ENCODE results near the gene PON3. TPM values are rescaled to one million over a fixed set of nuclear protein-coding genes. Genes with fewer than 3 reads are reported as not detected.

PON3 gene
- total and polyA plus RNA-seq, 2 of the 13 experiments (the other 11 are each of a cell fraction or from before 2014, with no cell fraction given) = 23.6 to 37.8 TPM

DNA sequence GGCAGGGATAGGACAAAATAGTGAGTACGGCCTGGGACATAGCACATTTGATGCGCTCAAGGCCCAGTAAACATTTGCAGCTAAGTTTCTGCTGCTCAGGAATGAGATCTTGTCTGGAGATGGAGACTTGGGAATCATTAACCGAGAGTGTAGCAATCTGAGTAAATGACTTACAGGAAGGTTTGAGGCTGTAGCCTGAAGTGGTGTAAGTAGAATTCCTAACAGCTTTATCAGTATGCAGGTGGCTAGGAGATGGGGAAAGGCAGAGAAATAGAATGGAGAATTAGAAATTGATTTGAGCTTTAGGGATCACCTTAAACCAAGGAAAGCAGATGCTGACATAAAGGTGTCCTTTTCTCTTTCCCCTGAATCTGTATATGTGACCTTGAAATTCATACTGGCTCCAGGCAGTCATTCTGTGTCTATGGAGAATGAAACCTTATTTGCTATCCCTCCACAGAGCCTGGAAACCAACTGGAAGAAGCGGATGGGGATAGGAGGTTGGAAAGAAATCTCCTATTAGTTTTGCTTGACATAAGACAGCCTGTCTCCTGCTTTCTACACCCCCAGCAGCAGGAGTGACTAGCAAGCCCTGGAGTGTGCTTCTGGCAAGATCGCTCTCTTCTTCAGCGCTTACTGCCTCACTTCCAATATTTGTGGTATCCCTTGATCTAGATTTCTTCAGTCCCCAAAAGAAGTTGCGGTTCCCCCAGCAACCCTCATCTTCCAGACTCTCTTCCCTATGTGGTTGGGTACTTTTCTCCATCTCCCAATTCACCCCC is 45.1 kb upstream of the PON3 start (continued):
- TF ChIP-seq, protein P1, sequence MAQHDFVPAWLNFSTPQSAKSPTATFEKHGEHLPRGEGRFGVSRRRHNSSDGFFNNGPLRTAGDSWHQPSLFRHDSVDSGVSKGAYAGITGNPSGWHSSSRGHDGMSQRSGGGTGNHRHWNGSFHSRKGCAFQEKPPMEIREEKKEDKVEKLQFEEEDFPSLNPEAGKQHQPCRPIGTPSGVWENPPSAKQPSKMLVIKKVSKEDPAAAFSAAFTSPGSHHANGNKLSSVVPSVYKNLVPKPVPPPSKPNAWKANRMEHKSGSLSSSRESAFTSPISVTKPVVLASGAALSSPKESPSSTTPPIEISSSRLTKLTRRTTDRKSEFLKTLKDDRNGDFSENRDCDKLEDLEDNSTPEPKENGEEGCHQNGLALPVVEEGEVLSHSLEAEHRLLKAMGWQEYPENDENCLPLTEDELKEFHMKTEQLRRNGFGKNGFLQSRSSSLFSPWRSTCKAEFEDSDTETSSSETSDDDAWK (CRISPR knock-in tag; IDR thresholded peaks at IDR 0.05) = no peak
- TF ChIP-seq, protein P2, sequence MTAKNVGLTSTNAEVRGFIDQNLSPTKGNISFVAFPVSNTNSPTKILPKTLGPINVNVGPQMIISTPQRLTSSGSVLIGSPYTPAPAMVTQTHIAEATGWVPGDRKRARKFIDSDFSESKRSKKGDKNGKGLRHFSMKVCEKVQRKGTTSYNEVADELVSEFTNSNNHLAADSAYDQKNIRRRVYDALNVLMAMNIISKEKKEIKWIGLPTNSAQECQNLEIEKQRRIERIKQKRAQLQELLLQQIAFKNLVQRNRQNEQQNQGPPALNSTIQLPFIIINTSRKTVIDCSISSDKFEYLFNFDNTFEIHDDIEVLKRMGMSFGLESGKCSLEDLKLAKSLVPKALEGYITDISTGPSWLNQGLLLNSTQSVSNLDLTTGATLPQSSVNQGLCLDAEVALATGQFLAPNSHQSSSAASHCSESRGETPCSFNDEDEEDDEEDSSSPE (CRISPR knock-in tag; IDR thresholded peaks at IDR 0.05) = no peak
- TF ChIP-seq ZFY (CRISPR knock-in tag; IDR thresholded peaks at IDR 0.05) = peak; percentile 47; the same call in 1 of the 2 replicates
- TF ChIP-seq NFKBIZ (CRISPR knock-in tag; IDR thresholded peaks at IDR 0.05) = no peak
- TF ChIP-seq ZNF605 (CRISPR knock-in tag; IDR thresholded peaks at IDR 0.05) = no peak
- TF ChIP-seq, protein P3, sequence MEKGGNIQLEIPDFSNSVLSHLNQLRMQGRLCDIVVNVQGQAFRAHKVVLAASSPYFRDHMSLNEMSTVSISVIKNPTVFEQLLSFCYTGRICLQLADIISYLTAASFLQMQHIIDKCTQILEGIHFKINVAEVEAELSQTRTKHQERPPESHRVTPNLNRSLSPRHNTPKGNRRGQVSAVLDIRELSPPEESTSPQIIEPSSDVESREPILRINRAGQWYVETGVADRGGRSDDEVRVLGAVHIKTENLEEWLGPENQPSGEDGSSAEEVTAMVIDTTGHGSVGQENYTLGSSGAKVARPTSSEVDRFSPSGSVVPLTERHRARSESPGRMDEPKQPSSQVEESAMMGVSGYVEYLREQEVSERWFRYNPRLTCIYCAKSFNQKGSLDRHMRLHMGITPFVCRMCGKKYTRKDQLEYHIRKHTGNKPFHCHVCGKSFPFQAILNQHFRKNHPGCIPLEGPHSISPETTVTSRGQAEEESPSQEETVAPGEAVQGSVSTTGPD (CRISPR knock-in tag; IDR thresholded peaks at IDR 0.05) = no peak
- TF ChIP-seq ZSCAN31 (CRISPR knock-in tag; IDR thresholded peaks at IDR 0.05; ENCODE audit: low read depth) = no peak
- no peak for TF ChIP-seq BHLHE40 (IDR thresholded peaks at IDR 0.05; ENCODE audit: low read length)
- no peak for TF ChIP-seq MZF1 (CRISPR knock-in tag; IDR thresholded peaks at IDR 0.05; ENCODE audit: borderline replicate concordance)
- no peak for TF ChIP-seq HOXA9 (CRISPR knock-in tag; IDR thresholded peaks at IDR 0.05; ENCODE audit: borderline replicate concordance)
- no peak for TF ChIP-seq MEIS1 (CRISPR knock-in tag; IDR thresholded peaks at IDR 0.05; ENCODE audit: borderline replicate concordance)
- TF ChIP-seq, protein P4, sequence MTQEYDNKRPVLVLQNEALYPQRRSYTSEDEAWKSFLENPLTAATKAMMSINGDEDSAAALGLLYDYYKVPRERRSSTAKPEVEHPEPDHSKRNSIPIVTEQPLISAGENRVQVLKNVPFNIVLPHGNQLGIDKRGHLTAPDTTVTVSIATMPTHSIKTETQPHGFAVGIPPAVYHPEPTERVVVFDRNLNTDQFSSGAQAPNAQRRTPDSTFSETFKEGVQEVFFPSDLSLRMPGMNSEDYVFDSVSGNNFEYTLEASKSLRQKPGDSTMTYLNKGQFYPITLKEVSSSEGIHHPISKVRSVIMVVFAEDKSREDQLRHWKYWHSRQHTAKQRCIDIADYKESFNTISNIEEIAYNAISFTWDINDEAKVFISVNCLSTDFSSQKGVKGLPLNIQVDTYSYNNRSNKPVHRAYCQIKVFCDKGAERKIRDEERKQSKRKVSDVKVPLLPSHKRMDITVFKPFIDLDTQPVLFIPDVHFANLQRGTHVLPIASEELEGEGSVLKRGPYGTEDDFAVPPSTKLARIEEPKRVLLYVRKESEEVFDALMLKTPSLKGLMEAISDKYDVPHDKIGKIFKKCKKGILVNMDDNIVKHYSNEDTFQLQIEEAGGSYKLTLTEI (CRISPR knock-in tag; conservative IDR thresholded peaks at IDR 0.05) = no peak
- no peak for TF ChIP-seq ETS1 (CRISPR knock-in tag; IDR thresholded peaks at IDR 0.05)
- no peak for TF ChIP-seq HINFP (CRISPR knock-in tag; IDR thresholded peaks at IDR 0.05; ENCODE audit: low read depth)
- no peak for TF ChIP-seq FOXM1 (CRISPR knock-in tag; IDR thresholded peaks at IDR 0.05)
- TF ChIP-seq, protein P5, sequence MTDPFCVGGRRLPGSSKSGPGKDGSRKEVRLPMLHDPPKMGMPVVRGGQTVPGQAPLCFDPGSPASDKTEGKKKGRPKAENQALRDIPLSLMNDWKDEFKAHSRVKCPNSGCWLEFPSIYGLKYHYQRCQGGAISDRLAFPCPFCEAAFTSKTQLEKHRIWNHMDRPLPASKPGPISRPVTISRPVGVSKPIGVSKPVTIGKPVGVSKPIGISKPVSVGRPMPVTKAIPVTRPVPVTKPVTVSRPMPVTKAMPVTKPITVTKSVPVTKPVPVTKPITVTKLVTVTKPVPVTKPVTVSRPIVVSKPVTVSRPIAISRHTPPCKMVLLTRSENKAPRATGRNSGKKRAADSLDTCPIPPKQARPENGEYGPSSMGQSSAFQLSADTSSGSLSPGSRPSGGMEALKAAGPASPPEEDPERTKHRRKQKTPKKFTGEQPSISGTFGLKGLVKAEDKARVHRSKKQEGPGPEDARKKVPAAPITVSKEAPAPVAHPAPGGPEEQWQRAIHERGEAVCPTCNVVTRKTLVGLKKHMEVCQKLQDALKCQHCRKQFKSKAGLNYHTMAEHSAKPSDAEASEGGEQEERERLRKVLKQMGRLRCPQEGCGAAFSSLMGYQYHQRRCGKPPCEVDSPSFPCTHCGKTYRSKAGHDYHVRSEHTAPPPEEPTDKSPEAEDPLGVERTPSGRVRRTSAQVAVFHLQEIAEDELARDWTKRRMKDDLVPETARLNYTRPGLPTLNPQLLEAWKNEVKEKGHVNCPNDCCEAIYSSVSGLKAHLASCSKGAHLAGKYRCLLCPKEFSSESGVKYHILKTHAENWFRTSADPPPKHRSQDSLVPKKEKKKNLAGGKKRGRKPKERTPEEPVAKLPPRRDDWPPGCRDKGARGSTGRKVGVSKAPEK (CRISPR knock-in tag; IDR thresholded peaks at IDR 0.05; ENCODE audit: borderline replicate concordance) = 0 out of 2 replicates have a peak, but pooled peaks have one; percentile 35
- TF ChIP-seq DMAP1 (CRISPR knock-in tag; IDR thresholded peaks at IDR 0.05) = no peak

Data from HepG2 (cell line).